Subcutaneous adipose tissue (tissue), 4 donors: ENCODE measurements around the gene TRIP12. TPM values are rescaled to one million over a fixed set of nuclear protein-coding genes. Genes with fewer than 3 reads are reported as not detected.

Source experiments
- CTCF ChIP-seq: fragments of 450-650 bp; IDR thresholded peaks from one replicate; pipeline ENCODE4 v1.5.1; 2016; ENCODE audit warnings: low read depth, mild to moderate bottlenecking, control low read depth, antibody characterized with exemption, moderate library complexity
- total RNA-seq, 4 donors: library from RNA; depleted of rRNA; stranded (reverse); fragments of >200 nt; gene quantifications; one replicate each; pipeline ENCODE4 v1.1.0, GENCODE V29; 2016

Gene TRIP12
- total RNA-seq, 4 donors from 2014 or later: 202 to 249 (median 216) TPM

- no peak for TF ChIP-seq CTCF
Measured at GRCh38 chr2:229818230-229818629, 103.6 kb downstream of the TRIP12 start.

GRCh38 chr2:229815858-229816257, 106.0 kb downstream of the TRIP12 start:
- no peak for TF ChIP-seq CTCF

GRCh38 chr2:229815342-229815741, 106.5 kb downstream of the TRIP12 start:
- no peak for TF ChIP-seq CTCF

- no peak for TF ChIP-seq CTCF
Measured at GRCh38 chr2:229810786-229811185, 111.0 kb downstream of the TRIP12 start.

GRCh38 chr2:229805559-229805958, 116.2 kb downstream of the TRIP12 start:
- no peak for TF ChIP-seq CTCF

- TF ChIP-seq CTCF: no peak
Measured at GRCh38 chr2:229802785-229803184, 119.0 kb downstream of the TRIP12 start.

GRCh38 chr2:229800997-229801754, 120.6 kb downstream of the TRIP12 start:
- TF ChIP-seq CTCF: no peak
